Measurements from ENCODE around the gene GOLGA6L26.
"Not testable (repeated sequence)": the region's sequence is repeated elsewhere in the genome, so short reads cannot be mapped to it uniquely, and the experiment has no call there.

GOLGA6L26 gene

GRCh38 chr15:23334096-23334495 lies at the start of gene GOLGA6L26:
Gene GOLGA6L26 (minus strand): TSS chr15:23334196. CDS start chr15:23334135, 61 bp downstream.
- not testable (repeated sequence) for DNase-seq

DNA sequence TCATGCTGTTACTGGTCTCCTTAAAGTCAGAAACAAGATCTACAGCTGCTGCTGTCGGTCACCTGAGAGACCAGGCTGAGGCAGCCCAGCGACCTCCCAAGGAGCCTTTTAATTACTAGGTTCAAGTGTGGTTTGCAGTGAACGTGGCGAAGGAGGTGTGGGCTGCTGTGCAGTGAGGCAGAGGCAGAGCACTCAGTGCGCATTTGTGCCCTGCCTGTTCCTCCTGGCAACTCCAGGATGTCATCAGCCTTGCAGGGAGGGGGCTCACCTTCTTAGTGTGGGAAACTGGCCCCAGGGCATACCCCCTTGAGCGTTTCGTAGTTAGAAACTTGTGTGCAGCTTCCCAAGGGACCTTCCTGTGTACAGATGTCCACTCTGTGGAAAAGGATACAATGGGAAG lies 47.2 kb upstream of the GOLGA6L26 start:
- not testable (repeated sequence) for DNase-seq

GRCh38 chr15:23380700-23381099 lies 46.7 kb upstream of the GOLGA6L26 start:
- DNase-seq = not testable (repeated sequence)

DNA sequence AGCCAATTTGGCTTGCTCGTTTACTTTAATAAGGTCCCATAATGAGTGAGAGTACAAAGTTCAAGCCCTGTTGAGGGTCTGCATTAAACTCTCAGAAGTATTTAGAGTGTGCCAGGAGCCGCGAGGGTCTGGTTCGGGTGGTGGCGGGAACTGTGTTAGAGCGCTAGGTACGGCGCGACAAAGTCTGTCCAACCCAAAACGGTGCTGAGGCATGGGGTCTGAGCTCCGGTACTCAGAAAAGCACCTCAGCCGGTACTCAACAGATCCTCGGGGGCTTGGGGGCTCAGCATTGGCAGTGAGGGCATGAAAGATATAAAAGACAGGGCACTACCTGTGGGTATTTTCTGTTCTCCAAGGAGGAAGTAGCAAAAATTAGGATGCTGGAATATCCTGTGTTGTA lies 45.0 kb upstream of the GOLGA6L26 start:
- not testable (repeated sequence) for DNase-seq

DNA sequence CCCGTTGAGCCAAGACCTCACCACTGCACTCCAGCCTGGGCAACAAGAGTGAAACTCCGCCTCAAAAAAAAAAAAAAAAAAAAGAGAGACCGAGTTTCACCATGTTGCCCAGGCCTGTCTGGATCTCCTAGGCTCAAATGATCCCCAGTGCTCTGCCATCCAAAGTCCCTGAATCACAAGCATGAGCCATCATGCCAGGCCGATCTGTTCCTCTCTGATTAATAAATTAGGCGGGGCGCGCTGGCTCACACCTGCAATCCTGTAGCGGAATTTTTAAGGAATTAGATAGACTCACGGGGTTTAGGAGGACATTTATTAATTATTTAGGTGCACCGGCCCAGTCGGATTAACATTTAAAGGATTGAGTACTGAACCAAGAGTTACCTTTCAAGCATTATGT lies 40.2 kb upstream of the GOLGA6L26 start:
- DNase-seq = not testable (repeated sequence)

DNA sequence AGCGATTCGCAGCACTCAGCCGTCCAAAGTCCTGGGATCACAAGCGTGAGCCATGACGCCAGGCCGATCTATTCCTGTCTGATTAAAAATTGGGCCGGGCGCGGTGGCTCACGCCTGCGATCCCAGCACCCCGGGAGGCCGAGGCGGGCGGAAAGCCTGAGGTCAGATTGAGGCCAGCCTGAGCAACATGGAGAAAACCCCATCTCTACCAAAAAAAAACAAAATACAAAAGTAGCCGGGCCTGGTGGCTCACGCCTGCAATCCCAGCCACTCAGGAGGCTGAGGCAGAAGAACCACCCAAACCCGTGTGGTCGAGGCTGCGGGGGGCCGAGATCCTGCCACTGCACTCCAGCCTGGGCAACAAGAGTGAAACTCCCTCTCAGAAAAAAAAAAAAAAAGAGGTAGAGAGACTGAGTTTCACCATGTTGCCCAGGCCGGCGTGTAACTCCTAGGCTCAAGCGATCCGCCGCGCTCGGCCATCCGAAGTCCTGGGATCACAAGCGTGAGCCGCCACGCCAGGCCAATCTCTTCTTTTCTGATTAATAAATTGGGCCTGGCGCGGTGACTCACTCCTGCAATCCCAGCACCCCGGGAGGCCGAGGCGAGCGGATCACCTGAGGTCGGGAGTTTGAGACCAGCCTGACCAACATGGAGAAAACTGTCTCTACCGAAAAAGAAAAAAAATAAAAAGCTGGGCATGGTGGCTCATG lies 39.0 kb upstream of the GOLGA6L26 start:
- not testable (repeated sequence) for DNase-seq

GRCh38 chr15:23372284-23372683 lies 38.3 kb upstream of the GOLGA6L26 start:
- no peak for DNase-seq

- not testable (repeated sequence) for DNase-seq
Measured at GRCh38 chr15:23371868-23372267, 37.9 kb upstream of the GOLGA6L26 start.

GRCh38 chr15:23371134-23371533 lies 37.1 kb upstream of the GOLGA6L26 start:
- DNase-seq = not testable (repeated sequence)

DNA sequence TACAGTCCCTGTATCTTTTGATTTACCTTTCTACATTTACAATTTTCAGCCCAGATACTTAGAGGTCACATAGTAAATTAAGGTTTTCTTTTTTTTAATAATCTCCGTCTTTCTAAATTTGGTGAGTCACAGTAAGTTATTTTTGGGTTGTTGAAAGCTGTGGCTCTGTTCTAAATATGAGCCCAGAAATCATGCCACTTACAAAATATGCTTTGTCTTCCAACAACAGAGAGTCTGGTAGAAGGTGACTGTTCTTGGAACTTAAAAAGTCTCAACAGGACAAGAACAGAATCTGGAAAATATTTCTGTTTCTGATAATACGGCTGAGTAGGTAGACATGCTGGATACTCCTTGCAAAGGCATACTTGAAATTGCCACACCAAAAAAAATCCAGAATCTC lies 36.6 kb upstream of the GOLGA6L26 start:
- DNase-seq = no peak

DNA sequence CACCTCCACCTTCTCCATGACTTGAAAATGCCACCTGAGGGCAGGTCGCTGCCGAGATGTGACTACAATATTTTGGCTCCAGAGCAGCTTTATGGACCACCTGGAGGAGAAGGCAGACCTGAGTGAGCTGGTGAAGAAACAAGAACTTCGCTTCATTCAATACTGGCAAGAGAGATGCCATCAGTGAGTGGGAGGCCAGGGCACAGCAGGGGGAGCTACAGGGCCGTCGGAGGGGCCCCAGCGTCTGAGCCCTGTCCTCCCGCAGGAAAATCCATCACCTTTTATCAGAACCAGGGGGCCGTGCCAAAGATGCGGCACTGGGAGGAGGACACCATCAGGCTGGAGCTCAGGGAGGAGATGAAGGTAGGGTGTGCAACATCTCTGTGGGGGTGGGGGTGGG lies 30.3 kb upstream of the GOLGA6L26 start:
- not testable (repeated sequence) for DNase-seq

DNA sequence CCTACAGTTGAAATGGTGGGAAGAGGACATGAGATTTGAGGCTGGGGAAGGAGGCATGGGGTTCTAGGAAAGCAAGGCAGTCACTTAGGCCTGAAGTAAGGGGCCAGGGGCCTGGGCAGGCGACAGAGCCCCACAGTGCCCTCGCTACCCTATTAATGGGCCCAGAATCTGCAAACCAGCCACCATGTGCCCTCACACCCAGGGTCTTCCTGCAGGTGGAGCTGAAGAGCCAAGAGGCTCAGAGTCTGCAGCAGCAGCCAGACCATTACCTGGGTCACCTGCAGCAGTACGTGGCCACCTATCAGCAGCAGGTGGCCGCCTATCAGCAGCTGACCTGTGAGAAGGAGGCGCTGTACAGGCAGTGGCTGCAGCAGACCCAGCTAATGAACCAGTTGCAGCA lies 28.6 kb upstream of the GOLGA6L26 start:
- not testable (repeated sequence) for DNase-seq

DNA sequence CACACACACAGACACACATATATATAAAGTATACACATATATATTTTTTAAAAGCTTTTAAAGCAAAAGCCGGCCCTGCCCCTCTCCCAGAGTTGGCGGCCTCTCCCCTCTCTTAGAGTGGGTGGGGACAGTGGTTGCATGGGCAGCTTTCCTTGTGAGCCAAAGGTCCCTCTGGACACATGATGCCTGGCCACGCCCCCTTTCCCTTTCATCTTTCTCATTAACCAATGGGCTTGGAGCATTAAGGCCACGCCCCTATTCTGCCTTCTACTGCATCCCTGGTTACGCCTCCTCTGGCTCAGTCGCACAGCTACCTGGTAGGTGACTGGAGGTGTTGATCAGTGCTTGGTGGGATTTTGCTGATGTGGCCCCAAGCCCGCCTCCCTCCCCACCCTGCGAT lies 20.5 kb upstream of the GOLGA6L26 start, which contains the start of gene GOLGA8S:
Gene GOLGA8S (plus strand): TSS at position 301 of the 400 bp plus-strand sequence. CDS start 62 bp downstream, at position 363.
- DNase-seq = not testable (repeated sequence)

DNA sequence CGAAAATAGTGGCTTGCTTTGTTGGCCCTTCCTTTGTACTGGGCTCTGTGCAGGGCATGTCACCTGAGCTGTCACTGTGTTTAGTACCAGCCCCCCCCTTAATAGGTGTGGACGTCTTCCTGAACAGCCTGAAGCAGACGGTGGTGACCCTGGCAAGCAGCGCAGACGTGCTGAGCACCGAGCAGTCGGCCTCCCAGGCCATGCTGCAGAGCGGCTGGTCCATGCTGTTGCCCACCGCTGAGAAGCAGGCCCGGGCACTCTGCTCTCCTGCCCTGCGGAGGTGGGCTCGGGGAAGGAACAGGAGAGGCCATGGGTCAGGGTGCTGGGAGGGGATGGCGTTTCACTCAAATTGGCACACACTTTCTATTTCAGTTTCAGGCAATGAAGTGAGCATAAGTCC lies 22.8 kb downstream of the GOLGA6L26 start:
- DNase-seq = not testable (repeated sequence)

DNA sequence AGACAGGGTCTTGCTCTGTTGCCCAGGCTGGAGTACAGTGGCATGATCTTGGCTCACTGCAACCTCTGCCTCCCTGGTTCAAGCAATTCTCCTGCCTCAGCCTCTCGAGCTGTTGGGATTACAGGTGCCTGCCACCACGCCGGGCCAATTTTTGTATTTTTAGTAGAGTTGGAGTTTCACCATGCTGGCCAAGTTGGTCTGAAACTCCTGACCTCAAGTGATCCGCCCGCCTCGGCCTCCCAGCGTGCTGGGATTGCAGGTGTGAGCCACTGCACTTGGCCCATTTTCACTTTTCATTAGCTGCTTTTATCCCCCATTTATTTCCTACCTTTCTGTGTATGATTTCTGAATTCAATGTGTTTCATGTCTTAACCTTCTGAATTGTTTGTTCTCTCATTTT lies 28.1 kb downstream of the GOLGA6L26 start:
- not testable (repeated sequence) for DNase-seq

- DNase-seq = not testable (repeated sequence)
Measured at GRCh38 chr15:23304805-23305204, 29.2 kb downstream of the GOLGA6L26 start.

DNA sequence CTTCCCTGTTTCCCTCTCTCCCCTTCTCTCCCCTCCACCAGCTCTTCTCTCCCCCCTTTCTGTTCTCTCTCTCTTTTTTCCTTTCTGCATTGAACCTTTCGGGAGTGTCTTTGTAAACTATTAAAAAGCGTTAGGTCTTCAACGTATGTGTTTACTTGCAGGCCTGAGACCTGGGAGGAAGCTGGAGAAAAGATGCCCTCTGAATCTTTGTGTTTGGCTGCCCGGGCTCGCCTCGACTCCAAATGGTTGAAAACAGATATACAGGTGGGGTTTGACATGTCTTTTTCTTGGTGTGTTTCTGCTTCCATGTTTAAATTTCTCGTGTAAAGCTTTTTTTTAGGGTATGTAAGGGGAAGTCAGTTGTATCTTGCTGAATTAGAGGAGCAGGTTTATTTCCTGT lies 29.7 kb downstream of the GOLGA6L26 start:
- not testable (repeated sequence) for DNase-seq

- DNase-seq = peak; percentile 23
Measured at GRCh38 chr15:23303654-23304053, 30.3 kb downstream of the GOLGA6L26 start.

DNA sequence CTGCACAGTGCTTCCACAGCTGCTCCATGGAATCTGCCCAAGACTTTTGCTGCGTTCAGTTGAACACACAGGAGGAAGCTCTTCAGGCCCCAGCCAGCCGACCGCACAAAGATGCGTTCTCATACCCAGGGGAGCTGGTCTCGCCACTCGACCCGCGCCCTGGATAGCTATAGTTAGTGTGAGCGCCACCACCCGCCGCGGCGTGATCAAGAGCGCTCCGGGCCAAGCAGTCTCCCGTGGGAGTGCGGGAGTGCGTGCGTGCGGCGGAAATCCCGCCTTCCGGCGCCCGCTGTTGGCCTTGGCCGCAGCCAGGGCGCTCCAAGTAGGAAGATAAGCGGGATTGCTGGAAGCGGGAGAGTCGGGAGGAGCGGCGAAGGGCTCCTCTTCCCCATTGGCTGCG lies 30.8 kb downstream of the GOLGA6L26 start:
- DNase-seq = not testable (repeated sequence)
